PFSK-1 (cell line): ENCODE results near the gene HEYL.

Source experiments
- FOXP2 ChIP-seq: optimal IDR thresholded peaks from 2 replicates; pipeline ENCODE3; 2011; ENCODE audit warnings: borderline replicate concordance, control low read depth, inconsistent platforms; ENCODE audit not compliant: insufficient read depth; ENCODE audit errors: extremely low read length, extremely low read depth
- POLR2AphosphoS5 ChIP-seq: IDR thresholded peaks from 2 replicates; pipeline ENCODE4 v1.6.1; 2012; ENCODE audit warnings: low read depth, mild to moderate bottlenecking, control low read depth, low read length, moderate library complexity
- REST ChIP-seq, 2 experiments: IDR thresholded peaks; 2 replicates each; pipeline versions ENCODE4 v1.6.1 to v1.8.0; 2011 to 2012; ENCODE audit warnings: low read depth in 2 of 2, low read length in 2 of 2, control low read depth in 1 of 2, inconsistent platforms in 1 of 2, mild to moderate bottlenecking in 1 of 2, moderate library complexity in 1 of 2; ENCODE audit not compliant: insufficient read depth in 1 of 2
- SIN3A ChIP-seq: IDR thresholded peaks from 2 replicates; pipeline ENCODE4 v1.6.1; 2012; ENCODE audit warnings: mild to moderate bottlenecking, low read length, moderate library complexity, borderline replicate concordance; ENCODE audit not compliant: insufficient read depth
- TAF1 ChIP-seq: IDR thresholded peaks from 2 replicates; pipeline ENCODE4 v1.6.1; 2012; ENCODE audit warnings: low read length, control low read depth, borderline replicate concordance; ENCODE audit not compliant: insufficient read depth

Gene HEYL

DNA sequence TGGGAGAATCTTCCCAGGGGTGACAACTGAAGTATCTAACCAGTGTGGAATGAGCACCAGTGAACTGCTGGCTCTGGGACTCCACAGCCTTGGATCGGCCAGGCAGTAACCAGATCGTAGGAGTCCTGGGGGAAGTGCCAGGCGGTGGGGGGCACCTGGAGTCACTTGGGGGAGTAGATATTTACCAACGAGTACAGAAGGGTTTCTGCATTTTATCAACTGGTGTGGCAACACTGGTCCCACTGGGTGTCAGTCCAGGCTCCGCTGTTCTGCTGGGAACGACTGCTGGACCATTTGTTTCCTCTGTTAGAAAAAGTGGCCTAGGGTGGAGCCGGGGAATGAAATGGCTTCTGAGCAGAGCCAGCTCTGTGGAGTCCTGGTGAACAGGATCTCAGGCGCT lies 14.4 kb downstream of the HEYL start:
- TF ChIP-seq SIN3A = no peak
- TF ChIP-seq POLR2AphosphoS5 = no peak
- no peak for TF ChIP-seq TAF1
- TF ChIP-seq REST (IDR thresholded peaks at IDR 0.05; ENCODE audit: insufficient read depth in 1 of 2, low read depth in 2 of 2, low read length in 2 of 2) = no peak
- TF ChIP-seq FOXP2 = no peak

DNA sequence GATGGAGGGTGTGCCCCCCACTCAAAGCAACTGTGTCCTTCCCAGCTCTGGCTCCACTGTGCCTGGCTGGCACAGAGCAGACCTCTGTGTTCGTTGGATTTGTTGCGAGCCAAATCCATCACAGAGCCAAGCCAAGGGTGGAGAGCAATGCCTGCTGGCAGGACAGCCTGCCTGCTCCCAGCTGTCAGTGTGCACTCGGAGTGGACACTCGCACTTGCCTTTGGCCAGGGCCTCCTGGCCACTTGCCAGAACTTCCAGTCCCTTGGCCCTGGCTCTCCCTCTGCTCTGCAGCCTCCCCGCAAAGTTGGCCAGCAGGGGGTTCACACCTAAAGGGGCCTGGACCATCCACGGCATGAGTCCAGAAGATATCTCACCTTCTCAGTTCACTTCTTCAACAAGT lies 16.4 kb downstream of the HEYL start:
- TF ChIP-seq FOXP2 (no peak), SIN3A (no peak), TAF1 (no peak), REST (IDR thresholded peaks at IDR 0.05; ENCODE audit: insufficient read depth in 1 of 2, low read depth in 2 of 2, low read length in 2 of 2) (no peak), POLR2AphosphoS5 (no peak)

GRCh38 chr1:39622427-39622826 lies 17.0 kb downstream of the HEYL start:
- no peak for TF ChIP-seq FOXP2

DNA sequence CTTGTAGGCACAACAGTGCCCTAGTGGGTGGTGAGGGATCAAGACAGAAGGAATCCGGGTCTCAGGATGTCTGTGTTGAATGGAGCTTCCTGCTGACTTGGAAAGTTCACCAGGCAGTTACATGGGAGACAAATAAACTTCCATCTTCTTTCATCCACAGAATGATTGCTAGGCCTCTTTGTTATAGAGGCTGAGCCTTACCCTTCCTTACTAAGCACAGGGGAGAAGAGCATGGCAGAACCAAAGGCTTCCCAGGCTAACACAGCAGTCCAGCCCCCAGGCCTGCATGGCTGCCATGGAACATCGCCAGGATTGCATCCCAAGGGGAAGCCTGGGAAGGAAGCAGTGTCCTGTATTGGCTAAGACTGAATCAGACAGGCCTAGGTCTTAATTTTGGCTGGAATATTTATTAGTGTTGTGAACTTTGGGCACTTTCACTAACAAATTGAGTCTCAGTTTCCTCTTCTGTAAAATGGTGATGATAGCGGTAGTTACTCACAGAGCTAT lies 18.7 kb downstream of the HEYL start:
- TF ChIP-seq SIN3A = no peak
- no peak for TF ChIP-seq TAF1

- TF ChIP-seq POLR2AphosphoS5 (no peak), TAF1 (no peak), FOXP2 (no peak), REST (IDR thresholded peaks at IDR 0.05; ENCODE audit: insufficient read depth in 1 of 2, low read depth in 2 of 2, low read length in 2 of 2) (no peak), SIN3A (no peak)
These were observed 21.9 kb downstream of the HEYL start for GRCh38 chr1:39617488-39618049.

DNA sequence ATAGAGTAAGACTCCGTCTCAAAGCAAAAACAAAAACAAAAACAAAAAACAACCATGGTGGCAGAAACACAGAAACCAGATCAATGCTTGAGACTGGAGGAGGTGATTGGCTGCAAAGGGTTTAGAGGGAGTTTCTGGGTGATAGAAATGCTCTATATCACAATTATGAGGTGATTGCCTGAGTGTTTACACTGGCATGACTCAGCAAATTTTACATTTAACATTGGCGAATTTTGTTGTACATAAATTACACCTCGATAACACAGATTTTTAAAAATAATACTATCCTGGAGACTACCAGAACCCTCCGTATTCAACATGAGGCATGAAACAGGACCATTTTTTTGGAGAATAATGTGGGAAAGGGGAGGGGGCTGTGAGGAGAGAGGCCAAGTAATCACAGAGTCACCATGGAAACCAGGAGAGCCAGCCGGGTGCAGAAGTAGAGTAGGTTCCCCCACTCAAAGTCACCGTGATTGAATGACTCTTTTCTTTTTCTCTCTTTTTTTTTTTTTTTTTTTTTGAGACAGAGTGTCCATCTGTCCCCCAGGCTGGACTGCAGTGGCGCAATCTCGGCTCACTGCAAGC lies 24.3 kb downstream of the HEYL start:
- TF ChIP-seq TAF1 (no peak), FOXP2 (no peak), SIN3A (no peak)
